Measurements from ENCODE around the gene DOCK3. TPM values are rescaled to one million over a fixed set of nuclear protein-coding genes. Genes with fewer than 3 reads are reported as not detected.
"Not testable (repeated sequence)": the region's sequence is repeated elsewhere in the genome, so short reads cannot be mapped to it uniquely, and the experiment has no call there.

DOCK3 gene
- total RNA-seq, 5 donors from 2014 or later (not counting 1 experiment from before 2014, with no cell fraction given): 2.0 to 3.2 (median 2.6) TPM

GRCh38 chr3:51386852-51387229, 712.1 kb downstream of the DOCK3 start:
- no peaks in the 10 kb centered on the region for H3K27me3 Mint-ChIP-seq
- Histone ChIP-seq H3K27me3 (replicated peaks in 1 of 2; ENCODE audit: control insufficient read depth in 2 of 2, extremely low read depth in 1 of 2, insufficient read depth in 2 of 2, low read length in 1 of 2) (no peaks in the 10 kb centered on the region), H3K4me3 (ENCODE audit: control insufficient read depth in 1 of 2, extremely low read depth in 1 of 2, low read length in 1 of 2) (no peak overlapping the region), H3K4me1 (ENCODE audit: control insufficient read depth in 1 of 2, extremely low read depth in 1 of 2, insufficient read depth in 2 of 2, low read length in 2 of 2) (peaks cover 26 to 58% of the 10 kb centered on the region in 2 experiments), H3K9me3 (no peaks in the 10 kb centered on the region), H3K27ac (ENCODE audit: low read length) (peak overlapping the region; percentile 69), H3K36me3 (ENCODE audit: control insufficient read depth in 2 of 2, extremely low read depth in 1 of 2, insufficient read depth in 1 of 2, low read length in 1 of 2) (peaks cover 4 to 25% of the 10 kb centered on the region in 2 donors)
- H3K4me1 Mint-ChIP-seq: peaks cover 54 to 69% (median 55%) of the 10 kb centered on the region in 3 donors
- DNase-seq: no peak
- peak overlapping the region; percentile 98 to 99 (median 99) for H3K4me3 Mint-ChIP-seq
- peak overlapping the region; percentile 94 for H3K27ac Mint-ChIP-seq
- H3K9me3 Mint-ChIP-seq: no peaks in the 10 kb centered on the region
- ATAC-seq (replicated peaks in 1 of 4): no peak
- POLR2A ChIA-PET: no interaction called here
- WGBS (ENCODE audit: insufficient coverage): 100% methylated on average over 3 of the region's 5 CpGs
- peaks cover 11% of the 10 kb centered on the region for H3K36me3 Mint-ChIP-seq
- CTCF ChIA-PET: no interaction called here

- not testable (repeated sequence) for H3K9me3 ChIP-seq; H3K27me3 Mint-ChIP-seq; H3K27ac ChIP-seq (ENCODE audit: low read length); ATAC-seq (replicated peaks in 1 of 4); H3K4me3 ChIP-seq (ENCODE audit: control insufficient read depth in 1 of 2, extremely low read depth in 1 of 2, low read length in 1 of 2); H3K9me3 Mint-ChIP-seq; H3K27me3 ChIP-seq (replicated peaks in 1 of 2; ENCODE audit: control insufficient read depth in 2 of 2, extremely low read depth in 1 of 2, insufficient read depth in 2 of 2, low read length in 1 of 2); DNase-seq
- ChIA-PET POLR2A (interaction anchor here in 1 of 2 donors (0.5 kb wide), 1 partner anchor 15 kb away, joined by 4 read pairs; no protein-coding TSS in a partner anchor), CTCF (interaction anchor here (0.6 to 1.1 kb wide), 5 partner anchors 113 to 1023 kb away, joined by 3 to 5 read pairs (median 4); partner anchors contain the start of gene CISH (in 1 of the 2))
- 87% methylated on average over 3 of the region's 6 CpGs for WGBS (ENCODE audit: insufficient coverage)
- Mint-ChIP-seq H3K4me1 (peaks cover 54 to 70% (median 56%) of the 10 kb centered on the region in 3 donors), H3K36me3 (peaks cover 11% of the 10 kb centered on the region), H3K27ac (peak overlapping the region in 1 of 2 donors; percentile 51), H3K4me3 (peak overlapping the region in 1 of 3 donors; percentile 98)
- peaks cover 4 to 27% of the 10 kb centered on the region in 2 donors for H3K36me3 ChIP-seq (ENCODE audit: control insufficient read depth in 2 of 2, extremely low read depth in 1 of 2, insufficient read depth in 1 of 2, low read length in 1 of 2)
- peaks cover 28 to 62% of the 10 kb centered on the region in 2 experiments for H3K4me1 ChIP-seq (ENCODE audit: control insufficient read depth in 1 of 2, extremely low read depth in 1 of 2, insufficient read depth in 2 of 2, low read length in 2 of 2)
These were observed 712.6 kb downstream of the DOCK3 start for GRCh38 chr3:51387281-51387680.

GRCh38 chr3:51388286-51389029, 713.7 kb downstream of the DOCK3 start:
- peaks cover 60 to 76% (median 62%) of the 10 kb centered on the region in 3 donors for H3K4me1 Mint-ChIP-seq
- H3K27ac ChIP-seq (ENCODE audit: low read length): no peak overlapping the region
- peaks cover 16% of the 10 kb centered on the region for H3K36me3 Mint-ChIP-seq
- ATAC-seq (replicated peaks in 1 of 4): no peak
- no peaks in the 10 kb centered on the region for H3K27me3 Mint-ChIP-seq
- H3K27ac Mint-ChIP-seq: peak overlapping the region in 1 of 2 donors; percentile 60
- no peaks in the 10 kb centered on the region for H3K27me3 ChIP-seq (replicated peaks in 1 of 2; ENCODE audit: control insufficient read depth in 2 of 2, extremely low read depth in 1 of 2, insufficient read depth in 2 of 2, low read length in 1 of 2)
- H3K4me3 Mint-ChIP-seq: peak overlapping the region in 1 of 3 donors; percentile 8
- CTCF ChIA-PET: interaction anchor here (0.5 to 1.8 kb wide), 11 partner anchors 15 to 1044 kb away, joined by 3 to 24 read pairs (median 4); partner anchors contain the start of genes CISH (in 1 of the 2) and DCAF1 (in 1 of the 2)
- 94% methylated on average over 2 of the region's 6 CpGs for WGBS (ENCODE audit: insufficient coverage)
- no peak overlapping the region for H3K4me3 ChIP-seq (ENCODE audit: control insufficient read depth in 1 of 2, extremely low read depth in 1 of 2, low read length in 1 of 2)
- H3K9me3 Mint-ChIP-seq: no peaks in the 10 kb centered on the region
- H3K4me1 ChIP-seq (ENCODE audit: control insufficient read depth in 1 of 2, extremely low read depth in 1 of 2, insufficient read depth in 2 of 2, low read length in 2 of 2): peaks cover 30 to 69% of the 10 kb centered on the region in 2 experiments
- H3K9me3 ChIP-seq: no peaks in the 10 kb centered on the region
- POLR2A ChIA-PET: interaction anchor here in 1 of 2 donors (0.5 to 0.6 kb wide), 2 partner anchors 112 to 1656 kb away, joined by 5 to 15 read pairs; partner anchors contain the start of gene DCAF1
- no peak for DNase-seq
- peaks cover 4 to 38% of the 10 kb centered on the region in 2 donors for H3K36me3 ChIP-seq (ENCODE audit: control insufficient read depth in 2 of 2, extremely low read depth in 1 of 2, insufficient read depth in 1 of 2, low read length in 1 of 2)

GRCh38 chr3:51389423-51390183, 714.9 kb downstream of the DOCK3 start:
- Mint-ChIP-seq H3K9me3 (no peaks in the 10 kb centered on the region), H3K4me1 (peaks cover 55 to 75% (median 65%) of the 10 kb centered on the region in 3 donors), H3K36me3 (peaks cover 24% of the 10 kb centered on the region), H3K27me3 (no peaks in the 10 kb centered on the region), H3K4me3 (peak overlapping the region in 1 of 3 donors; percentile 28), H3K27ac (peak overlapping the region; percentile 40 to 75)
- ChIA-PET CTCF (interaction anchor here (0.5 to 1.8 kb wide), 9 partner anchors 14 to 1040 kb away, joined by 3 to 24 read pairs (median 4); partner anchors contain the start of gene DCAF1 (in 1 of the 2)), POLR2A (interaction anchor here (0.5 to 0.6 kb wide), 4 partner anchors 111 to 1655 kb away, joined by 3 to 15 read pairs (median 4); partner anchors contain the start of gene DCAF1 (in 1 of the 2))
- 57% methylated on average over 2 of the region's 6 CpGs for WGBS (ENCODE audit: insufficient coverage)
- Histone ChIP-seq H3K27ac (ENCODE audit: low read length) (peak overlapping the region; percentile 28), H3K27me3 (replicated peaks in 1 of 2; ENCODE audit: control insufficient read depth in 2 of 2, extremely low read depth in 1 of 2, insufficient read depth in 2 of 2, low read length in 1 of 2) (no peaks in the 10 kb centered on the region), H3K4me3 (ENCODE audit: control insufficient read depth in 1 of 2, extremely low read depth in 1 of 2, low read length in 1 of 2) (no peak overlapping the region), H3K4me1 (ENCODE audit: control insufficient read depth in 1 of 2, extremely low read depth in 1 of 2, insufficient read depth in 2 of 2, low read length in 2 of 2) (peaks cover 24 to 72% of the 10 kb centered on the region in 2 experiments), H3K36me3 (ENCODE audit: control insufficient read depth in 2 of 2, extremely low read depth in 1 of 2, insufficient read depth in 1 of 2, low read length in 1 of 2) (peaks cover 7 to 49% of the 10 kb centered on the region in 2 donors), H3K9me3 (no peaks in the 10 kb centered on the region)
- ATAC-seq (replicated peaks in 1 of 4) (no peak), DNase-seq (peak in 33 of 35 experiments; percentile 15 to 77 (median 44))

GRCh38 chr3:51390246-51391074, 715.7 kb downstream of the DOCK3 start:
- Mint-ChIP-seq H3K36me3 (peaks cover 29% of the 10 kb centered on the region), H3K9me3 (no peaks in the 10 kb centered on the region), H3K4me1 (peaks cover 61 to 79% (median 74%) of the 10 kb centered on the region in 3 donors), H3K27me3 (no peaks in the 10 kb centered on the region), H3K27ac (peak overlapping the region; percentile 81 to 85), H3K4me3 (peak overlapping the region; percentile 57 to 62 (median 59))
- ATAC-seq (replicated peaks in 1 of 4): peak in 2 of 4 experiments; percentile 1 to 7
- Histone ChIP-seq H3K9me3 (no peaks in the 10 kb centered on the region), H3K27me3 (replicated peaks in 1 of 2; ENCODE audit: control insufficient read depth in 2 of 2, extremely low read depth in 1 of 2, insufficient read depth in 2 of 2, low read length in 1 of 2) (no peaks in the 10 kb centered on the region), H3K27ac (ENCODE audit: low read length) (peak overlapping the region; percentile 66), H3K4me3 (ENCODE audit: control insufficient read depth in 1 of 2, extremely low read depth in 1 of 2, low read length in 1 of 2) (peak overlapping the region; percentile 29 to 42), H3K36me3 (ENCODE audit: control insufficient read depth in 2 of 2, extremely low read depth in 1 of 2, insufficient read depth in 1 of 2, low read length in 1 of 2) (peaks cover 10 to 58% of the 10 kb centered on the region in 2 donors), H3K4me1 (ENCODE audit: control insufficient read depth in 1 of 2, extremely low read depth in 1 of 2, insufficient read depth in 2 of 2, low read length in 2 of 2) (peaks cover 26 to 80% of the 10 kb centered on the region in 2 experiments)
- 40% methylated on average over 26 of the region's 29 CpGs for WGBS (ENCODE audit: insufficient coverage)
- CTCF ChIA-PET: interaction anchor here (1.0 to 1.8 kb wide), 3 partner anchors 110 to 291 kb away, joined by 4 to 24 read pairs (median 5); partner anchors contain the start of gene DCAF1 (in 1 of the 2)
- no peak for DNase-seq
- POLR2A ChIA-PET: interaction anchor here in 1 of 2 donors (0.6 kb wide), 1 partner anchor 766 kb away, joined by 3 read pairs; no protein-coding TSS in a partner anchor
